Caco-2 (cell line): ENCODE data around the gene ZNF565. TPM values are rescaled to one million over a fixed set of nuclear protein-coding genes. Genes with fewer than 3 reads are reported as not detected.
"Not testable (repeated sequence)": the region's sequence is repeated elsewhere in the genome, so short reads cannot be mapped to it uniquely, and the experiment has no call there.

Source experiments
- BruUV-seq: library from RNA; stranded (reverse); fragments of 400-500 nt; replicated peaks from 2 replicates; lab custom pipeline; 2021; lab: Mats Ljungman, UMichigan
- CTCF ChIA-PET: fragments of 300-600 bp; sonication (Branson Sonifier 250); formaldehyde crosslinking; loops from one replicate; lab custom pipeline; 2022; ENCODE audit warnings: antibody characterized with exemption; lab: Charles Lee
- POLR2A ChIA-PET: fragments of 300-600 bp; sonication (Branson Sonifier 250); formaldehyde crosslinking; loops from one replicate; lab custom pipeline; 2022; ENCODE audit warnings: antibody characterized with exemption; lab: Charles Lee
- DNase-seq, 2 experiments: peaks; one replicate each; pipeline versions ENCODE4 v3.0.0 to v3.0.0-alpha.2; 2020 to 2022
- H3K27me3 ChIP-seq: replicated peaks from 2 replicates; pipeline ENCODE4 v1.6.0; 2011; ENCODE audit warnings: low read length; ENCODE audit not compliant: control insufficient read depth, insufficient read depth
- H3K36me3 ChIP-seq: 2 replicates; pipeline ENCODE4 v1.5.1; 2011; ENCODE audit warnings: low read length; ENCODE audit not compliant: control insufficient read depth, insufficient read depth
- H3K4me1 ChIP-seq: fragments of 250-450 bp; sonication (Bioruptor Pico); 2 replicates; pipeline ENCODE4 v1.5.1; 2020; ENCODE audit warnings: mild to moderate bottlenecking
- H3K4me3 ChIP-seq: 2 replicates; pipeline ENCODE4 v1.5.1; 2011; ENCODE audit warnings: low read depth, mild to moderate bottlenecking, control low read depth, low read length
- H3K9me3 ChIP-seq: fragments of 250-450 bp; sonication (Bioruptor Pico); 2 replicates; pipeline ENCODE4 v1.5.1; 2020; ENCODE audit warnings: mild to moderate bottlenecking, moderate library complexity
- H3K27ac Mint-ChIP-seq: one replicate; pipeline ENCODE4 v1.8.0; 2022; ENCODE audit warnings: mixed read lengths; ENCODE audit not compliant: unreplicated experiment
- H3K27me3 Mint-ChIP-seq: one replicate; pipeline ENCODE4 v1.8.0; 2022; ENCODE audit warnings: mixed read lengths; ENCODE audit not compliant: insufficient read depth, unreplicated experiment
- H3K36me3 Mint-ChIP-seq: one replicate; pipeline ENCODE4 v1.8.0; 2022; ENCODE audit warnings: mild to moderate bottlenecking, mixed read lengths; ENCODE audit not compliant: insufficient read depth, unreplicated experiment
- H3K4me1 Mint-ChIP-seq: one replicate; pipeline ENCODE4 v1.8.0; 2022; ENCODE audit warnings: low read depth, mixed read lengths; ENCODE audit not compliant: unreplicated experiment
- H3K4me3 Mint-ChIP-seq: one replicate; pipeline ENCODE4 v1.8.0; 2022; ENCODE audit warnings: mild to moderate bottlenecking, moderate library complexity, mixed read lengths; ENCODE audit not compliant: unreplicated experiment
- H3K9me3 Mint-ChIP-seq: one replicate; pipeline ENCODE4 v1.8.0; 2022; ENCODE audit warnings: mixed read lengths; ENCODE audit not compliant: unreplicated experiment
- CTCF ChIP-seq, 2 experiments: fragments of 200-600 bp in 1 of 2; IDR thresholded peaks; 1 replicate in 1 of 2; 2 replicates in 1 of 2; pipeline versions ENCODE4 v1.5.1 to v1.8.0; 2011 to 2022; ENCODE audit warnings: antibody characterized with exemption in 1 of 2, control low read depth in 1 of 2, inconsistent platforms in 1 of 2, low read depth in 1 of 2, low read length in 1 of 2, mild to moderate bottlenecking in 1 of 2, moderate library complexity in 1 of 2; ENCODE audit not compliant: insufficient read depth in 1 of 2, severe bottlenecking in 1 of 2, unreplicated experiment in 1 of 2
- intact Hi-C: fragments of 100-400 bp; cut with micrococcal nuclease; formaldehyde crosslinking; loops from one replicate; pipeline ENCODE4 v1.10.0; 2022; ENCODE audit not compliant: unreplicated experiment
- total RNA-seq: library from RNA; stranded (reverse); gene quantifications from 2 replicates; pipeline ENCODE4 v1.2.3, GENCODE V29; 2022

ZNF565 gene
- total RNA-seq, 1 experiment from 2014 or later = 3.8 TPM

DNA sequence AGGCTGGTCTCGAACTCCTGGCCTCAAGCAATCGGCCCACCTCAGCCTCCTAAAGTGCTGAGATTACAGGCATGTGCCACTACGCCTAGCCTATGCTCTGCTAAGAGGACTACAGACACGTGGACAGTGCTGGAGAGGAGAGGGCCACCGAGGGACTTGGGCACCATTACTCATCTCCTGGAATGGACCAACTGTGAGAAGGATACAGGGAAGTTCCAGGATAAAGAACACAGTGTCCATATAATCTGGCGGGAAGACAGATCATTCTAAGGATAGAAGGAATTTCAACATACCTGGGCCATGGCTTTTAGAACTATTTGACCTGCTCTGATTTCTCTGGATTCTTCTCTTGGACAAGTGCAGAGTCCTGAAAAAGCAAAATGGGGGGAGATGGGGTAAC is 12.8 kb downstream of the ZNF565 start:
- no peaks in the 10 kb centered on the region for H3K4me1 Mint-ChIP-seq
- ChIA-PET POLR2A (no interaction called here), CTCF (no interaction called here)
- H3K27me3 Mint-ChIP-seq = no peaks in the 10 kb centered on the region
- H3K4me1 ChIP-seq = no peaks in the 10 kb centered on the region
- intact Hi-C loops = no loop called here
- H3K9me3 Mint-ChIP-seq = no peaks in the 10 kb centered on the region
- BruUV-seq = no TSS peak
- H3K27ac Mint-ChIP-seq = no peak overlapping the region
- no peak for TF ChIP-seq CTCF (IDR thresholded peaks at IDR 0.05; ENCODE audit: insufficient read depth in 1 of 2, low read depth in 1 of 2, low read length in 1 of 2, severe bottlenecking in 1 of 2, unreplicated experiment in 1 of 2)
- no peaks in the 10 kb centered on the region for H3K36me3 ChIP-seq
- no peaks in the 10 kb centered on the region for H3K27me3 ChIP-seq
- no peaks in the 10 kb centered on the region for H3K36me3 Mint-ChIP-seq
- no peak overlapping the region for H3K4me3 ChIP-seq
- no peak overlapping the region for H3K4me3 Mint-ChIP-seq
- DNase-seq = no peak
- H3K9me3 ChIP-seq = no peaks in the 10 kb centered on the region

DNA sequence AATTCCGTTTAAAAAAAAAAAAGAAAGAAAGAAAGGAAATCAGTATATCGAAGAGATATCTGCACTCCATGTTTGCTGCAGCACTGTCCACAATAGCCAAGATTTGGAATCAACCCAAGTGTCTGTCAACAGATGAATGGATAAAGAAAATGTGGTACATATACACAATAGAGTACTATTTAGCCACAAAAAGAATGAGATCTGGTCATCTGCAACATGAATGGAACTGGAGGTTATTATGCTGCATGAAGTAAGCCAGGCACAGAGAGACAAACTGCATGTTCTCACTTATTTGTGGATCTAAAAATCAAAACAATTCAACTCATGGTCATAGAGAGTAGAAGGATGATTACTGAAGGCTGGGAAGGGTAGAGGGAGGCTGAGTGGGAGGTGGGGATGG is 16.3 kb downstream of the ZNF565 start:
- Mint-ChIP-seq H3K4me3 (no peak overlapping the region), H3K36me3 (no peaks in the 10 kb centered on the region), H3K4me1 (no peaks in the 10 kb centered on the region), H3K27ac (no peak overlapping the region), H3K9me3 (no peaks in the 10 kb centered on the region), H3K27me3 (no peaks in the 10 kb centered on the region)
- H3K9me3 ChIP-seq = no peaks in the 10 kb centered on the region
- intact Hi-C loops = no loop called here
- DNase-seq = no peak
- no peaks in the 10 kb centered on the region for H3K27me3 ChIP-seq
- no peak for TF ChIP-seq CTCF (IDR thresholded peaks at IDR 0.05; ENCODE audit: insufficient read depth in 1 of 2, low read depth in 1 of 2, low read length in 1 of 2, severe bottlenecking in 1 of 2, unreplicated experiment in 1 of 2)
- ChIA-PET POLR2A (no interaction called here), CTCF (interaction anchor here (0.7 kb wide), 1 partner anchor 70 kb away, joined by 3 read pairs; no protein-coding TSS in a partner anchor)
- no TSS peak for BruUV-seq
- H3K36me3 ChIP-seq = no peaks in the 10 kb centered on the region
- no peak overlapping the region for H3K4me3 ChIP-seq
- H3K4me1 ChIP-seq = no peaks in the 10 kb centered on the region

GRCh38 chr19:36196249-36196648 is 18.2 kb downstream of the ZNF565 start:
- BruUV-seq = no TSS peak
- Mint-ChIP-seq H3K4me1 (no peaks in the 10 kb centered on the region), H3K27me3 (no peaks in the 10 kb centered on the region), H3K27ac (no peak overlapping the region), H3K9me3 (no peaks in the 10 kb centered on the region), H3K4me3 (no peak overlapping the region), H3K36me3 (no peaks in the 10 kb centered on the region)
- DNase-seq = no peak
- Histone ChIP-seq H3K9me3 (no peaks in the 10 kb centered on the region), H3K36me3 (no peaks in the 10 kb centered on the region), H3K27me3 (no peaks in the 10 kb centered on the region), H3K4me3 (no peak overlapping the region), H3K4me1 (no peaks in the 10 kb centered on the region)
- TF ChIP-seq CTCF (IDR thresholded peaks at IDR 0.05; ENCODE audit: insufficient read depth in 1 of 2, low read depth in 1 of 2, low read length in 1 of 2, severe bottlenecking in 1 of 2, unreplicated experiment in 1 of 2) = no peak
- ChIA-PET CTCF (no interaction called here), POLR2A (no interaction called here)
- intact Hi-C loops = no loop called here

- DNase-seq, H3K27ac Mint-ChIP-seq, intact Hi-C loops, H3K4me1 Mint-ChIP-seq, H3K9me3 ChIP-seq, H3K4me3 Mint-ChIP-seq, H3K27me3 Mint-ChIP-seq, POLR2A ChIA-PET, H3K27me3 ChIP-seq, CTCF ChIA-PET, BruUV-seq, H3K4me3 ChIP-seq, H3K36me3 ChIP-seq, H3K4me1 ChIP-seq: not testable (repeated sequence)
- Mint-ChIP-seq H3K9me3 (peaks cover 10% of the 10 kb centered on the region), H3K36me3 (peaks cover 20% of the 10 kb centered on the region)
Observed at GRCh38 chr19:36186722-36187121, 27.7 kb downstream of the ZNF565 start.
